ENCODE data around the gene POLR2E.

Gene POLR2E

DNA sequence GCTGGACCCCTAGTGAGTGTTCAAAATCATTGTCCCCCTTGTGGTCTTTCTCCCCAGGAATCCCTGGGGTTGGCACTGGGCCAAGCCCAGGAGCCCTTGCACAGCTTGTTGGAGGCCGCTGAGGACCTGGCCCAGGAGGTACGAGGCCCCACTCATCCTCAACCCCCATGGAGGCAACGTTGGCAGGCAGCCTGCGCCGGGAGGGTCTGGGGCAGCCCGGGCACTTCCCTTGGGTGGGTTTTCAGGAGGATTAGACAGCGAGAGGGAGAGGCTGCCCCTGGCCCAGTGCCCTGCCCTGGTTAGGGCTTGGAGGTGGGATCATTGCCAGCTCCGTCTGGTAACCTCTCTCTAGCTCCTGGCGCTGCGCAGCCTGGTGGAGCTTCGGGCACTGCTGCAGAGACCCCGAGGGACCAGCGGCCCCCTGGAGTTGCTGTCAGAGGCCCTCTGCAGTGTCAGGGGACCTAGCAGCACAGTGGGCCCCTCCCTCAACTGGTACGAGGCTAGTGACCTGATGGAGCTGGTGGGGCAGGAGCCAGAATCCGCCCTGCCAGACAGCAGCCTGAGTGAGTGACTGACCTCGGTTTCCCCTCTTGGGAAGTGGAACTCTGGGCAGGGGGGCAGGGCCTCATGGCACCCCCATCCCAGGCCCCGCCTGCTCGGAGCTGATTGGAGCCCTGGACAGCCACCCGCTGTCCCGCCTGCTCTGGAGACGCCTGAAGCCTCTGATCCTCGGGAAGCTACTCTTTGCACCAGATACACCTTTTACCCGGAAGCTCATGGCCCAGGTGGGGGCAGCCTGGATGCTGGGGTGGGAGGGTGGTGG is 52.3 kb downstream of the POLR2E start:
- no peak for DNase-seq

GRCh38 chr19:1041835-1042685 is 53.1 kb downstream of the POLR2E start:
- no peak for DNase-seq

GRCh38 chr19:1041272-1041834 is 53.8 kb downstream of the POLR2E start:
- DNase-seq, result no peak

DNA sequence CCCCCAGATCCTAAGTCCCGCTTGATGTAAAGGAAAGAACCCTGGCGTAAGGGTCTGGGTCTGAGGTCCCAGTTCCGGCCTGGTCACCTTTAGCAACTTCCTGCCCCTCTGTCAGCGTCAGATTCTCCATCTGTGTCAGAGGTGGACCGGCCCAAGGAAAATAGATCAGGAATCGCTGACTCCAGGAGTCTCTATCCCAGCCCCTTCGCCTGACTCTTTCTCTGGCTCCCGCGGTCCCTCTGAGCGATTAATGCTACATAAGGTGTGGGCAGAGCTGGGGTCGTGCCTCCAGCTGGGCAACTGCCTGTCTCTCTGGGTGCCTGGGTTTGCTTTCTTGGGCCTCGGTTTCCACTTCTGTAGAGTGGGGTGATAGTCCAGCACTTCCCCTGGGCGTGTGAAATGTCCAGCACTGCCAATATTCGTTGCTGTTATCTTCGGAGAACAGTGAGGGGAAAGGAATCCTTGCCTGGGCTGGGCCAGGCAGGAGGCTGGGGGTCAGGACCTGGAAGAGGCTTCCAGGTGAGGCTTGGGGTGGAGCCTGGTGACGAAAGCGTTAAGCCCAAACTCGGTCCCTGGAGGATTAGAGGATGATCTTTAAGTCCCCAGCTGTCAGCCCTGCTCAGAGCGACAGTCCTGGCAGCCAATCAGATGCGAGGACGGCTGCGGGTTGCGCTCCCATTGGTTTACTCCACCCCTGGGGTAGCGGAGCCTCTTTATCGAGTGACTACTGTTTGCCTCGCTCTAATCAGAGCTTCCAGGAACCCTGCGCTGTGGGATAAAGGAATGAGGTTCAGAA is 54.5 kb downstream of the POLR2E start:
- peak; percentile 85 for DNase-seq

GRCh38 chr19:1039646-1040475 is 55.3 kb downstream of the POLR2E start, which contains the start of gene ABCA7:
ABCA7 (plus strand) TSS chr19:1040107; CDS start chr19:1041362, 1,255 bp downstream.
- DNase-seq, result peak; percentile 100

- no peak for DNase-seq
Observed at GRCh38 chr19:1038978-1039645, 56.1 kb downstream of the POLR2E start.

DNA sequence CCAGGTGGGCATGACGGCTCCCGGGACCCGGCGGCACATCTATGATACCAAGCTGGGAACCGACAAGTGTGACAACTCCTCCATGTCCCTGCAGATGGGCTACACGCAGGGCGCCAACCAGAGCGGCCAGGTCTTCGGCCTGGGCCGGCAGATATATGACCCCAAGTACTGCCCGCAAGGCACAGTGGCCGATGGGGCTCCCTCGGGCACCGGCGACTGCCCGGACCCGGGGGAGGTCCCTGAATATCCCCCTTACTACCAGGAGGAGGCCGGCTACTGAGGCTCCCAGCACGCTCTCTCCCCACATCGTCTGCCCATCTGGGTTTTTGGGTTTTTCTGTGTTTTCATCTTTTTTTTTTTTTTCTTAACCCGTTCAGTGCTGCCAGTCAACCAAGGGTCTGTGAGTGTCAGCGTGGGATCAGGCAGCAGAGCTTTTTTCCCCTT is 57.5 kb downstream of the POLR2E start:
- no peak for DNase-seq

Measured in stimulated activated CD4-positive, alpha-beta T cell treated with anti-CD3 and anti-CD28 coated beads, Interleukin-12 subunit alpha, Interleukin-12 subunit beta, amount 100 ng/mL, for 4 hours (primary cell).